Thymus (tissue), 11 donors: ENCODE results near the gene FTO. TPM values are rescaled to one million over a fixed set of nuclear protein-coding genes. Genes with fewer than 3 reads are reported as not detected.
A peak's percentile ranks its signal among the peaks of the same experiment; 100 is the strongest.
"Not testable (repeated sequence)": the region's sequence is repeated elsewhere in the genome, so short reads cannot be mapped to it uniquely, and the experiment has no call there.

Experiments
- DNase-seq, 9 donors: peaks; one replicate each; pipeline ENCODE4 v3.0.0-alpha.2; 2013; ENCODE audit warnings: low spot score in 9 of 9, low read depth in 6 of 9, missing footprints in 1 of 9
- H3K27ac ChIP-seq, 2 donors: one replicate each; pipeline ENCODE4 v1.5.1; 2013; ENCODE audit warnings: control low read depth in 1 of 2, low read depth in 1 of 2, low read length in 1 of 2, mild to moderate bottlenecking in 1 of 2, moderate library complexity in 1 of 2
- H3K27me3 ChIP-seq, 2 donors: one replicate each; pipeline ENCODE4 v1.5.1; 2013; ENCODE audit warnings: low read length in 1 of 2; ENCODE audit not compliant: control insufficient read depth in 2 of 2, insufficient read depth in 1 of 2
- H3K36me3 ChIP-seq, 2 donors: one replicate each; pipeline ENCODE4 v1.5.1; 2013; ENCODE audit warnings: low read length in 1 of 2, mild to moderate bottlenecking in 1 of 2, moderate library complexity in 1 of 2; ENCODE audit not compliant: control insufficient read depth in 2 of 2, insufficient read depth in 2 of 2
- H3K4me1 ChIP-seq, 2 donors: one replicate each; pipeline ENCODE4 v1.5.1; 2013; ENCODE audit warnings: low read length in 2 of 2; ENCODE audit not compliant: control insufficient read depth in 2 of 2, insufficient read depth in 2 of 2
- H3K4me3 ChIP-seq, 2 donors: one replicate each; pipeline ENCODE4 v1.5.1; 2013; ENCODE audit warnings: low read length in 2 of 2, control low read depth in 1 of 2, mild to moderate bottlenecking in 1 of 2
- H3K9me3 ChIP-seq, 2 donors: one replicate each; pipeline ENCODE4 v1.5.1; 2013; ENCODE audit warnings: low read length in 1 of 2, mild to moderate bottlenecking in 1 of 2; ENCODE audit not compliant: control insufficient read depth in 2 of 2, insufficient read depth in 1 of 2
- WGBS: extraction: QIAGEN DNeasy Blood & Tissue Kit; methylation state at CpG from one replicate; pipeline ENCODE4 v1.1.7; 2013; 5-methylcytosine and 5-hydroxymethylcytosine counted together
- polyA plus RNA-seq: library from polyadenylated mRNA; stranded (reverse); fragments of 200-250 nt; gene quantifications from one replicate; pipeline ENCODE4 v1.2.3, GENCODE V29; 2013
- total RNA-seq: library from RNA; stranded (reverse); fragments of 120-200 nt; gene quantifications from one replicate; pipeline ENCODE4 v1.2.4, GENCODE V29; 2013
- donor health status: healthy.

The FTO gene
- total and polyA plus RNA-seq, 2 donors, result 13.7 to 34.5 TPM

DNA sequence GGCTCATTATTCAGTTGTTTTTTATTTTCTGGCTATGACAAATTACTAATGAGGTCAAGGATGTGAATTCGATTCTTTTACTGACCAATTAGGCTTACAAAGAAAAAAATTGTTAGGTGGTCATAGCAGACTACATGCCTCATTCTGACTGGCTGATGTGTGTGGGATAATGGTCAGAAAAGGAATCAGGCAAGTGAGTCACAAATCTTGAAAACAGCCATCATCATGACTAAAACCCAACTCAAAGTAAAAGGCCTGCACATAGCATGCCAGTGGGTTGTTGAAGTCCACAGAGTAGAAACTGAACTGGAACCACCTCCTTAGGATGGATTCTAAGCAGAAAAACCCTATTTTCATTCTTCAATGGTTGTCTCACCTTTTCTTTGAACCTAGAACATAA is 8.9 kb upstream of the FTO start:
- Histone ChIP-seq H3K4me1 (no peaks in the 10 kb centered on the region), H3K9me3 (no peaks in the 10 kb centered on the region), H3K4me3 (no peak overlapping the region), H3K27ac (no peak overlapping the region), H3K36me3 (no peaks in the 10 kb centered on the region), H3K27me3 (no peaks in the 10 kb centered on the region)
- no peak for DNase-seq
- WGBS, result 95% methylated on average over 1 of the region's 1 CpG

DNA sequence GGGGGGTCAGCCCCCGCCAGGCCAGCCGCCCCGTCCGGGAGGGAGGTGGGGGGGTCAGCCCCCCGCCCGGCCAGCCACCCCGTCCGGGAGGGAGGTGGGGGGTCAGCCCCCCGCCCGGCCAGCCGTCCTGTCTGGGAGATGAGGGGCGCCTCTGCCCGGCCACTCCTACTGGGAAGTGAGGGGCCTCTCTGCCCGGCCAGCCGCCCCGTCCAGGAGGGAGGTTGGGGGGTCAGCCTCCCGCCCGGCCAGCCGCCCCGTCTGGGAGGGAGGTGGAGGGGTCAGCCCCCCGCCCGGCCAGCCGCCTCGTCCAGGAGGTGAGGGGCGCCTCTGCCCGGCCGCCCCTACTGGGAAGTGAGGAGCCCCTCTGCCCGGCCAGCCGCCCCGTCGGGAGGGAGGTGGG is 5.7 kb upstream of the FTO start:
- H3K27ac ChIP-seq, H3K27me3 ChIP-seq, DNase-seq, H3K4me1 ChIP-seq, H3K36me3 ChIP-seq, H3K4me3 ChIP-seq, H3K9me3 ChIP-seq: not testable (repeated sequence)
- WGBS, result 98% methylated on average over 31 of the region's 31 CpGs

GRCh38 chr16:53704445-53704813 is 473 bp downstream of the FTO start:
- Histone ChIP-seq H3K9me3 (no peaks in the 10 kb centered on the region), H3K27ac (peak overlapping the region in 1 of 2 donors; percentile 25), H3K36me3 (no peaks in the 10 kb centered on the region), H3K27me3 (no peaks in the 10 kb centered on the region), H3K4me3 (peak overlapping the region; percentile 54 to 68), H3K4me1 (peaks cover 0 to 7% of the 10 kb centered on the region in 2 donors)
- 31% methylated on average over 6 of the region's 6 CpGs for WGBS
- DNase-seq, result peak in 1 of 9 donors; percentile 3

DNA sequence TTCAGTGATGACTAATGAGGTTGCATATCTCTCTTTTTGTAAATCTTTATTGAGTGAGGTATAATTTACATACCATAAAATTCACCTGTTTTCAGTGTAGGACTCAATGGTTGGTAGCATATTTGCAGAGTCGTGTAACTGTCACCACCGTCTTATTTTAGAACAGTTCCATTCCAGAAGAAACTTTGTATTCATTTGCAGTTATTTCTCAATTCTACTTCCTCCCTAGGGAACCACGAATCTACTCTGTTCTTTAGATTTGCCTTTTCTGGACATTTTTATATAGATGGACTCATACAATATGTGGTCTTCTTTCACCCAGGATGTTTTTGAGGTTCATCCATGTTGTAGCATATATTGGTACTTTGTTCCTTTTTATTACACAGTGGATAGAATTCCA is 3.7 kb downstream of the FTO start:
- H3K4me1 ChIP-seq, result peaks cover 0 to 7% of the 10 kb centered on the region in 2 donors
- H3K27me3 ChIP-seq, result no peaks in the 10 kb centered on the region
- H3K4me3 ChIP-seq, result no peak overlapping the region
- no peaks in the 10 kb centered on the region for H3K36me3 ChIP-seq
- DNase-seq, result no peak
- no peaks in the 10 kb centered on the region for H3K9me3 ChIP-seq
- 84% methylated on average over 3 of the region's 3 CpGs for WGBS
- no peak overlapping the region for H3K27ac ChIP-seq

GRCh38 chr16:53708490-53708889 is 4.5 kb downstream of the FTO start:
- WGBS, result 97% methylated on average over 2 of the region's 2 CpGs
- H3K27ac ChIP-seq, result no peak overlapping the region

GRCh38 chr16:53711390-53711789 is 7.4 kb downstream of the FTO start:
- DNase-seq, result no peak
- Histone ChIP-seq H3K27me3 (no peaks in the 10 kb centered on the region), H3K36me3 (no peaks in the 10 kb centered on the region), H3K4me1 (no peaks in the 10 kb centered on the region), H3K4me3 (no peak overlapping the region), H3K27ac (no peak overlapping the region), H3K9me3 (no peaks in the 10 kb centered on the region)
- WGBS, result 97% methylated on average over 3 of the region's 3 CpGs

More at GRCh38 chr16:53708490-53708889, 4.5 kb downstream of the FTO start:
- no peaks in the 10 kb centered on the region for H3K9me3 ChIP-seq
- no peaks in the 10 kb centered on the region for H3K36me3 ChIP-seq
- DNase-seq, result no peak
- no peaks in the 10 kb centered on the region for H3K27me3 ChIP-seq
- H3K4me3 ChIP-seq, result no peak overlapping the region
- H3K4me1 ChIP-seq, result peaks cover 0 to 4% of the 10 kb centered on the region in 2 donors

DNA sequence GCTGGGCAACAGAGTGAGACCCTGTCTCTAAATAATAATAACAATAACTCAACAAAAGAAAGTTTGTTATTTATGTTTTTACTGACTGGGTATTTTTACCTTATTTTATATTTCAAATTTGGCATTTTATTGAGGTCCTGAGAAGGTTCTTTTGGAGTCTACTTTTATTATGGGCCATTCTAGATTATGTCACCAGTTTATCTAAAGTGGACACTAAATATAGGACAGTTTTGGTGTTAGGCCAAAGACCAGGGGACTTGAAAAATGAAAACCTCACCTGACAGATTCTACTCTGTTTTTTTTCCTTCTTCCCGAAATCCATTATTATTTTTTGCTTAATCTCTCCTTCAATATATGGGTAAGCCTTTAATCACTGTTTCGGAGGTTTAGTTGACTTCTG is 8.1 kb downstream of the FTO start:
- WGBS, result 96% methylated on average over 2 of the region's 2 CpGs
- Histone ChIP-seq H3K27ac (no peak overlapping the region), H3K4me3 (no peak overlapping the region), H3K36me3 (no peaks in the 10 kb centered on the region), H3K9me3 (no peaks in the 10 kb centered on the region), H3K4me1 (no peaks in the 10 kb centered on the region), H3K27me3 (no peaks in the 10 kb centered on the region)
- DNase-seq, result no peak

DNA sequence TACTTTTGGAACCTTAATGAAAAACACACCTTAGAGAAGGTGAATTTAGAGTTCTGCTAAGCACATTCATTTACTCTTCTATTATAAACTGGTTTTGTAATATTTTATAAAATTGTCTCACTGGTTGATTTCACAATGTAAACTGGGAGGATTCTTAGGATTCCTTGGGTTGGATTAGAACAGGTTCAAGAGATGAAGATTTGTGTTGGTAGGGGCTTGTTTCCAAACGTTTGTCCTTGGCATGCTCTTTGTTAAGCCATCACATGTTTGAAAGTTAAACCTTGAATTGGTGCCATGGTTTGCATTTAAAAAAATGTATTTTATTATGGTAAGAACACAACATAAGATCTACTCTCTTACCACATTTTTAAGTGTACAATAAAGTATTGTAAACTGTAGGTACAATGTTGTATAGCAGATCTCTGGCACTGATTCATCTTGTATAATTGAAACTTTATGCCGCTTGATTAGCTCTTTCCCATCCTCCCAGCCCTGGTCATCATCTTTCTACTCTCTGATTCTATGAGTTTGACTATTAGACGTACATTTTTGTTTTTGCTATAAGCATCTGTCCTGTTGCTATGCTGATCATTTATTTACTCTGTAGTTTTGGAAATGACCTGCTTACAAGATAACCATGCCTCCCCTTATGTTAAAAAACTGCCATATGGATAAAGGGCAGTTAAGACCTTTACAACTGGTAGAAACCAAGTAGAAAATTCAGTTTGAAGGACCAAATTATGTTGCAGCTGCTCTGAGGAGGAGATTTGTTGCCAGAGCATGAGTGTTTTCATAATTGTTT is 9.6 kb downstream of the FTO start:
- Histone ChIP-seq H3K4me1 (no peaks in the 10 kb centered on the region), H3K9me3 (no peaks in the 10 kb centered on the region), H3K27ac (no peak overlapping the region), H3K4me3 (no peak overlapping the region), H3K27me3 (no peaks in the 10 kb centered on the region), H3K36me3 (no peaks in the 10 kb centered on the region)
- WGBS, result 96% methylated on average over 3 of the region's 3 CpGs
- DNase-seq, result no peak

DNA sequence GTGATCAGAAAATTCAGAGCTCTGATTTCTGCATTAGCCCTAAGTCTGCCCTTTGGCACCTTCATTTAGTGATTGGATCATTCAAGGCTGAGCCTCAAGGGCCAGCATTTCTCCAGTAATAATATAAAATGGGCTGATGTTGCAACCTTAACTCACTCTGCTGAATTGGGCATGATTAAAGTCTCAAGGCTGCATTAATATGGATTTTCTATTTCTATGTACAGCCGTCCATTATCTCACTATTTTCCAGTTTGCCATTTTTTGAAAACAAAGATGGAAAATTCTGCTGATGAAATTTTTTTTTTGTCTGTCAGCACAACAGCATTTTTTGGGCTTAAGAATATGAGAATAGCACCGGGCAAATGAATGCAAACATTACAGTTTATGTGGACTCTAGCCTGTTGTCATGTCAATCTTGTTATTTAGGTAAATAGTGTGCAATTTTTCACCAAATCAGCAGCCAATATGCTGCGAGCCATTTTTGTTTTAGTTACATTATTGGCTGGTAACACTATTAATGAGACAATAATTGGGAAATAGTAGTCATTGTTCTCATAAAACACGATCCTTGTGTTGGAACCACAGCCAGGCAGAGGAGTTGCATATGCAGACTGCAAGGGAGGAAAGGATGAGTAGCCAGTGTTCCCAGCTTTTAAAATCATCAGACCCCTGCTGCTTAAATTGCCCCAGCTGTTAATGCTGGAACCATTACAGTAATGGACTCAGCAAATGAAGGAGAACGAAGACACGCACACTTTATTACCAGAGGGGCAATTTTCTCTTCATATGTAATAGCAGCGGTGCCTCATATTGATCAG is 10.5 kb downstream of the FTO start:
- no peaks in the 10 kb centered on the region for H3K9me3 ChIP-seq
- DNase-seq, result no peak
- 96% methylated on average over 7 of the region's 7 CpGs for WGBS
- H3K36me3 ChIP-seq, result no peaks in the 10 kb centered on the region
- H3K4me1 ChIP-seq, result no peaks in the 10 kb centered on the region
- no peaks in the 10 kb centered on the region for H3K27me3 ChIP-seq
- H3K4me3 ChIP-seq, result no peak overlapping the region
- H3K27ac ChIP-seq, result no peak overlapping the region
